ENCODE results near the gene TMCO4. TPM values are rescaled to one million over a fixed set of nuclear protein-coding genes. Genes with fewer than 3 reads are reported as not detected.

TMCO4 gene
- polyA plus RNA-seq, 1 experiment = 10.1 TPM

GRCh38 chr1:19648689-19649088 lies 151.0 kb downstream of the TMCO4 start:
- CTCF ChIA-PET = interaction anchor here (0.6 to 2.6 kb wide), 7 partner anchors 9 to 307 kb away, joined by 3 to 17 read pairs (median 4); no protein-coding TSS in a partner anchor
- H3K9me3 ChIP-seq (ENCODE audit: control insufficient read depth, insufficient read depth, low read length) = no peaks in the 10 kb centered on the region
- no peak overlapping the region for H3K27ac ChIP-seq (ENCODE audit: low read depth, low read length)
- TF ChIP-seq CTCF (IDR thresholded peaks at IDR 0.05; ENCODE audit: low read depth, low read length) = 0 out of 2 replicates have a peak, but pooled peaks have one; percentile 18
- DNase-seq (ENCODE audit: low read depth, low spot score) = no peak
- no peak overlapping the region for H3K4me3 ChIP-seq (ENCODE audit: low read depth, low read length)
- no peaks in the 10 kb centered on the region for H3K27me3 ChIP-seq (ENCODE audit: control insufficient read depth, insufficient read depth, low read length)
- POLR2A ChIA-PET = no interaction called here

DNA sequence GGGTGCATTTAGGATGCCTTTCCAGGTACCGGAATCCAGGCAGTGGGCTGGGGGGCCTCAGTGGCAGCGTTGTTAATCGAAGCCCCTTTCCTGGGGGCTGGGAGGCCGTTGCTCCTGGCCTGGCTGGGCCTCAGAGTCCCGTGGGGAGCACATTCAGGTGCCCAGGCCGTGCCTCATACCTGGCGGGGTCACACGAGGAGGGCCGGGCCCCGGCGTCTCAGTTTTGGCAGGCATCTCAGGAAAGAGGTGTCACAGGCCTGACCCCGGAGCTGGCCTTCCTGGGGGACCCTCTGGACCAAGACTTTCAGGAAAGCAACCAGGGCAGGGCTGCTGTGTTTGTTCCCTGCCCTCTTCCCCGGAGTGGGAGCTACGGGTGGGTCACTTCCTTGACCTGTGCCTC lies 151.5 kb downstream of the TMCO4 start:
- POLR2A ChIA-PET = interaction anchor here (0.6 kb wide), 1 partner anchor 232 kb away, joined by 3 read pairs; no protein-coding TSS in a partner anchor
- H3K9me3 ChIP-seq (ENCODE audit: control insufficient read depth, insufficient read depth, low read length) = no peaks in the 10 kb centered on the region
- DNase-seq (ENCODE audit: low read depth, low spot score) = no peak
- H3K27me3 ChIP-seq (ENCODE audit: control insufficient read depth, insufficient read depth, low read length) = no peaks in the 10 kb centered on the region
- TF ChIP-seq CTCF (IDR thresholded peaks at IDR 0.05; ENCODE audit: low read depth, low read length) = no peak
- H3K27ac ChIP-seq (ENCODE audit: low read depth, low read length) = no peak overlapping the region
- H3K4me3 ChIP-seq (ENCODE audit: low read depth, low read length) = no peak overlapping the region
- CTCF ChIA-PET = interaction anchor here (0.6 to 2.6 kb wide), 6 partner anchors 8 to 307 kb away, joined by 3 to 17 read pairs (median 4); no protein-coding TSS in a partner anchor

GRCh38 chr1:19647643-19648042 lies 152.1 kb downstream of the TMCO4 start:
- ChIA-PET POLR2A (interaction anchor here (0.6 kb wide), 1 partner anchor 231 kb away, joined by 3 read pairs; no protein-coding TSS in a partner anchor), CTCF (interaction anchor here (1.0 to 2.6 kb wide), 4 partner anchors 13 to 160 kb away, joined by 3 to 17 read pairs (median 4); no protein-coding TSS in a partner anchor)
- no peak for TF ChIP-seq CTCF (IDR thresholded peaks at IDR 0.05; ENCODE audit: low read depth, low read length)
- no peak overlapping the region for H3K27ac ChIP-seq (ENCODE audit: low read depth, low read length)
- H3K4me3 ChIP-seq (ENCODE audit: low read depth, low read length) = peak overlapping the region; percentile 40
- no peaks in the 10 kb centered on the region for H3K9me3 ChIP-seq (ENCODE audit: control insufficient read depth, insufficient read depth, low read length)
- no peak for DNase-seq (ENCODE audit: low read depth, low spot score)
- H3K27me3 ChIP-seq (ENCODE audit: control insufficient read depth, insufficient read depth, low read length) = no peaks in the 10 kb centered on the region

- no peaks in the 10 kb centered on the region for H3K27me3 ChIP-seq (ENCODE audit: control insufficient read depth, insufficient read depth, low read length)
- no peak for DNase-seq (ENCODE audit: low read depth, low spot score)
- TF ChIP-seq CTCF (IDR thresholded peaks at IDR 0.05; ENCODE audit: low read depth, low read length) = no peak
- H3K9me3 ChIP-seq (ENCODE audit: control insufficient read depth, insufficient read depth, low read length) = no peaks in the 10 kb centered on the region
- no peak overlapping the region for H3K27ac ChIP-seq (ENCODE audit: low read depth, low read length)
- H3K4me3 ChIP-seq (ENCODE audit: low read depth, low read length) = peak overlapping the region; percentile 87
- POLR2A ChIA-PET = no interaction called here
- CTCF ChIA-PET = interaction anchor here (0.6 to 2.6 kb wide), 8 partner anchors 14 to 303 kb away, joined by 3 to 17 read pairs (median 4); no protein-coding TSS in a partner anchor
These were observed 153.1 kb downstream of the TMCO4 start for GRCh38 chr1:19646377-19647319.
